ENCODE results near the gene RBM28.

RBM28 gene

GRCh38 chr7:128271942-128272481, 71.7 kb downstream of the RBM28 start:
- Histone ChIP-seq H3K4me1 (ENCODE audit: control insufficient read depth, low read depth, low read length) (no peaks in the 10 kb centered on the region), H3K27me3 (ENCODE audit: insufficient read depth, low read length, poor library complexity) (no peaks in the 10 kb centered on the region), H3K36me3 (ENCODE audit: control insufficient read depth, insufficient read depth, low read length) (no peaks in the 10 kb centered on the region), H3K18ac (ENCODE audit: low read length) (no peak overlapping the region), H3K56ac (ENCODE audit: low read length) (peak overlapping the region; percentile 12), H3K27ac (ENCODE audit: low read depth, low read length) (no peak overlapping the region), H3K79me1 (ENCODE audit: low read length) (no peaks in the 10 kb centered on the region), H3K4ac (ENCODE audit: low read depth, low read length) (no peak overlapping the region), H2BK5ac (ENCODE audit: low read length) (no peak overlapping the region), H4K8ac (ENCODE audit: low read depth, low read length) (no peak overlapping the region), H3K9ac (ENCODE audit: low read length) (no peak overlapping the region), H4K5ac (ENCODE audit: low read length) (no peak overlapping the region), H2BK15ac (replicated peaks; ENCODE audit: low read depth) (no peak overlapping the region), H3K23ac (ENCODE audit: low read length) (no peak overlapping the region), H3K79me2 (ENCODE audit: control insufficient read depth, insufficient read depth, low read length) (no peaks in the 10 kb centered on the region), H3K4me3 (ENCODE audit: low read length) (no peak overlapping the region), H2AK5ac (ENCODE audit: low read length) (no peak overlapping the region), H2BK120ac (ENCODE audit: low read depth, low read length) (no peak overlapping the region), H3K4me2 (ENCODE audit: low read length) (no peak overlapping the region)
- no CpG with 5 or more reads among the region's 30 CpGs for WGBS (ENCODE audit: extremely low coverage, insufficient coverage, low lambda C conversion rate)
- no peak for DNase-seq

DNA sequence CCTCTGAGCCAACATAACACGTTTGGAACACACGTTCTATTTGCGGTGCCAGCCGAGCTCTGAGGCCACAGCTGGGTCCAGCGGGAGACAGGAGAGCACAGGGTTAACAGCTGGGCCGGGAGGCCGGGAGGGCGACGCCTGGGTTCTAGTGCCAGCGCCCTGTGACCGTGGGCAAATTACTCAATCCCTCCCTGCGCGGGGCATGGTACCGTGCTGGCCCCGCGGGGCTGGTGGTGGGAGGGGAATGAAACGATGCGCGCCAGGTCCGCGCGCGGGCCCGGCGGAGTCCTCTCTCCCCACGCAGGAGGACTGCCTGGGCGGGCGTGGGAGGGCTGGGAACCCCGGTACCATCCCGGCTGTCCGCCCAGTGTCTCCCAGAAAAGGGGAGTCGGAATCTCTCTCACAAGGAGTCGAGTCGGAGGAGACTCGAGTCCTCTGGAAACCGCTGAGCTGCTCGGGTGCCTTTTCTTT, 72.2 kb downstream of the RBM28 start:
- Histone ChIP-seq H4K5ac (ENCODE audit: low read length) (no peak overlapping the region), H3K27ac (ENCODE audit: low read depth, low read length) (no peak overlapping the region), H3K79me1 (ENCODE audit: low read length) (no peaks in the 10 kb centered on the region), H3K4ac (ENCODE audit: low read depth, low read length) (no peak overlapping the region), H2BK5ac (ENCODE audit: low read length) (no peak overlapping the region), H3K56ac (ENCODE audit: low read length) (no peak overlapping the region), H3K27me3 (ENCODE audit: insufficient read depth, low read length, poor library complexity) (no peaks in the 10 kb centered on the region), H3K36me3 (ENCODE audit: control insufficient read depth, insufficient read depth, low read length) (no peaks in the 10 kb centered on the region), H2BK120ac (ENCODE audit: low read depth, low read length) (no peak overlapping the region), H3K9ac (ENCODE audit: low read length) (no peak overlapping the region), H2BK15ac (replicated peaks; ENCODE audit: low read depth) (no peak overlapping the region), H3K4me1 (ENCODE audit: control insufficient read depth, low read depth, low read length) (peaks cover 3% of the 10 kb centered on the region), H3K4me2 (ENCODE audit: low read length) (no peak overlapping the region), H4K8ac (ENCODE audit: low read depth, low read length) (no peak overlapping the region), H2AK5ac (ENCODE audit: low read length) (no peak overlapping the region), H3K79me2 (ENCODE audit: control insufficient read depth, insufficient read depth, low read length) (no peaks in the 10 kb centered on the region), H3K4me3 (ENCODE audit: low read length) (no peak overlapping the region), H3K18ac (ENCODE audit: low read length) (no peak overlapping the region), H3K23ac (ENCODE audit: low read length) (no peak overlapping the region)
- no CpG with 5 or more reads among the region's 37 CpGs for WGBS (ENCODE audit: extremely low coverage, insufficient coverage, low lambda C conversion rate)
- no peak for DNase-seq

GRCh38 chr7:128270826-128271272, 72.9 kb downstream of the RBM28 start:
- H4K5ac ChIP-seq (ENCODE audit: low read length): no peak overlapping the region
- H3K4me2 ChIP-seq (ENCODE audit: low read length): no peak overlapping the region
- H3K4me3 ChIP-seq (ENCODE audit: low read length): no peak overlapping the region
- H3K79me2 ChIP-seq (ENCODE audit: control insufficient read depth, insufficient read depth, low read length): no peaks in the 10 kb centered on the region
- no peak overlapping the region for H3K56ac ChIP-seq (ENCODE audit: low read length)
- WGBS (ENCODE audit: extremely low coverage, insufficient coverage, low lambda C conversion rate): no CpG with 5 or more reads among the region's 31 CpGs
- no peak overlapping the region for H2BK120ac ChIP-seq (ENCODE audit: low read depth, low read length)
- H3K23ac ChIP-seq (ENCODE audit: low read length): no peak overlapping the region
- H2AK5ac ChIP-seq (ENCODE audit: low read length): no peak overlapping the region
- no peaks in the 10 kb centered on the region for H3K79me1 ChIP-seq (ENCODE audit: low read length)
- H3K36me3 ChIP-seq (ENCODE audit: control insufficient read depth, insufficient read depth, low read length): no peaks in the 10 kb centered on the region
- no peak overlapping the region for H2BK5ac ChIP-seq (ENCODE audit: low read length)
- no peak overlapping the region for H3K9ac ChIP-seq (ENCODE audit: low read length)
- H3K27me3 ChIP-seq (ENCODE audit: insufficient read depth, low read length, poor library complexity): no peaks in the 10 kb centered on the region
- no peak overlapping the region for H4K8ac ChIP-seq (ENCODE audit: low read depth, low read length)
- no peak for DNase-seq
- no peak overlapping the region for H2BK15ac ChIP-seq (replicated peaks; ENCODE audit: low read depth)
- H3K27ac ChIP-seq (ENCODE audit: low read depth, low read length): no peak overlapping the region
- peaks cover 4% of the 10 kb centered on the region for H3K4me1 ChIP-seq (ENCODE audit: control insufficient read depth, low read depth, low read length)
- H3K4ac ChIP-seq (ENCODE audit: low read depth, low read length): no peak overlapping the region
- no peak overlapping the region for H3K18ac ChIP-seq (ENCODE audit: low read length)

GRCh38 chr7:128268233-128268632, 75.5 kb downstream of the RBM28 start:
- H3K79me2 ChIP-seq (ENCODE audit: control insufficient read depth, insufficient read depth, low read length): no peaks in the 10 kb centered on the region

DNA sequence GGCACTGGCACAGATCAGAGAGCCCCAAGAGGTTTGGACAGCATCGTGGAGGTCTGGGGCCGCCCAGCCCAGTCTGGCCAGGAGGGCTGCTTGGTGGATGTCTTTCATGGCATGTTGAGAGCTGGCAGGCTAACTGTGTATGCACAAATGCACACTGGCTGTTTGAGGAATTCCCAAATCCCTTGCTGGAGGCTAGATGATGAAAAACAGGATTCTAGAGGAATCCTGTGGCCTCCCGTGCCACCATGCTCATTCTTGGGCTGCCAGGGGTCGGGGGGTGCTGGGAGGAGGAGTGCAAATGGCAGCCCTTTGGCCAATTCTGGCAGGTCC, 76.1 kb downstream of the RBM28 start:
- Histone ChIP-seq H3K4me2 (ENCODE audit: low read length) (no peak overlapping the region), H3K23ac (ENCODE audit: low read length) (no peak overlapping the region), H4K8ac (ENCODE audit: low read depth, low read length) (no peak overlapping the region), H4K5ac (ENCODE audit: low read length) (no peak overlapping the region), H2BK15ac (replicated peaks; ENCODE audit: low read depth) (no peak overlapping the region), H2BK120ac (ENCODE audit: low read depth, low read length) (no peak overlapping the region), H3K79me1 (ENCODE audit: low read length) (no peaks in the 10 kb centered on the region), H3K56ac (ENCODE audit: low read length) (peak overlapping the region; percentile 65), H2AK5ac (ENCODE audit: low read length) (no peak overlapping the region), H3K36me3 (ENCODE audit: control insufficient read depth, insufficient read depth, low read length) (no peaks in the 10 kb centered on the region), H3K27me3 (ENCODE audit: insufficient read depth, low read length, poor library complexity) (no peaks in the 10 kb centered on the region), H3K4me3 (ENCODE audit: low read length) (no peak overlapping the region), H3K9ac (ENCODE audit: low read length) (no peak overlapping the region), H3K4ac (ENCODE audit: low read depth, low read length) (peak overlapping the region; percentile 25), H3K79me2 (ENCODE audit: control insufficient read depth, insufficient read depth, low read length) (no peaks in the 10 kb centered on the region), H3K27ac (ENCODE audit: low read depth, low read length) (no peak overlapping the region), H3K4me1 (ENCODE audit: control insufficient read depth, low read depth, low read length) (peaks cover 4% of the 10 kb centered on the region), H2BK5ac (ENCODE audit: low read length) (no peak overlapping the region), H3K18ac (ENCODE audit: low read length) (peak overlapping the region; percentile 4)
- DNase-seq: no peak
- WGBS (ENCODE audit: extremely low coverage, insufficient coverage, low lambda C conversion rate): no CpG with 5 or more reads among the region's 4 CpGs

More at GRCh38 chr7:128268233-128268632, 75.5 kb downstream of the RBM28 start:
- Histone ChIP-seq H2BK120ac (ENCODE audit: low read depth, low read length) (no peak overlapping the region), H3K9ac (ENCODE audit: low read length) (no peak overlapping the region), H3K4me3 (ENCODE audit: low read length) (no peak overlapping the region), H3K4ac (ENCODE audit: low read depth, low read length) (no peak overlapping the region), H3K23ac (ENCODE audit: low read length) (no peak overlapping the region), H3K56ac (ENCODE audit: low read length) (no peak overlapping the region), H2AK5ac (ENCODE audit: low read length) (no peak overlapping the region), H3K36me3 (ENCODE audit: control insufficient read depth, insufficient read depth, low read length) (no peaks in the 10 kb centered on the region), H4K5ac (ENCODE audit: low read length) (no peak overlapping the region), H3K4me2 (ENCODE audit: low read length) (no peak overlapping the region), H2BK15ac (replicated peaks; ENCODE audit: low read depth) (no peak overlapping the region), H3K4me1 (ENCODE audit: control insufficient read depth, low read depth, low read length) (peaks cover 4% of the 10 kb centered on the region), H3K18ac (ENCODE audit: low read length) (no peak overlapping the region), H3K27me3 (ENCODE audit: insufficient read depth, low read length, poor library complexity) (no peaks in the 10 kb centered on the region), H3K79me1 (ENCODE audit: low read length) (no peaks in the 10 kb centered on the region), H2BK5ac (ENCODE audit: low read length) (no peak overlapping the region), H4K8ac (ENCODE audit: low read depth, low read length) (no peak overlapping the region), H3K27ac (ENCODE audit: low read depth, low read length) (no peak overlapping the region)
- DNase-seq: no peak
- WGBS (ENCODE audit: extremely low coverage, insufficient coverage, low lambda C conversion rate): no CpG with 5 or more reads among the region's 2 CpGs
